ENCODE measurements around the gene KLK15.

The KLK15 gene

DNA sequence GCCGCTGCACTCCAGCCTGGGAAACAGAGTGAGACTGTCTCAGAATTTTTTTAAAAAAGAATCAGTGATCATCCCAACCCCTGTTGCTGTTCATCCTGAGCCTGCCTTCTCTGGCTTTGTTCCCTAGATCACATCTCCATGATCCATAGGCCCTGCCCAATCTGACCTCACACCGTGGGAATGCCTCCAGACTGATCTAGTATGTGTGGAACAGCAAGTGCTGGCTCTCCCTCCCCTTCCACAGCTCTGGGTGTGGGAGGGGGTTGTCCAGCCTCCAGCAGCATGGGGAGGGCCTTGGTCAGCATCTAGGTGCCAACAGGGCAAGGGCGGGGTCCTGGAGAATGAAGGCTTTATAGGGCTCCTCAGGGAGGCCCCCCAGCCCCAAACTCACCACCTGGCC is 39.7 kb upstream of the KLK15 start, which contains the start of gene KLK2:
Gene KLK2 (plus strand): TSS at position 384 of the 400 bp plus-strand sequence. CDS start 35 bp downstream, outside the sequence.
- no peak for ATAC-seq
- no peak for TF ChIP-seq SNAI2 (CRISPR knock-in tag; IDR thresholded peaks at IDR 0.05)
- no peak for TF ChIP-seq ZFP3 (CRISPR knock-in tag; IDR thresholded peaks at IDR 0.05)
- no peak for TF ChIP-seq ESRRG (CRISPR knock-in tag; IDR thresholded peaks at IDR 0.05)
- TF ChIP-seq, protein P1, sequence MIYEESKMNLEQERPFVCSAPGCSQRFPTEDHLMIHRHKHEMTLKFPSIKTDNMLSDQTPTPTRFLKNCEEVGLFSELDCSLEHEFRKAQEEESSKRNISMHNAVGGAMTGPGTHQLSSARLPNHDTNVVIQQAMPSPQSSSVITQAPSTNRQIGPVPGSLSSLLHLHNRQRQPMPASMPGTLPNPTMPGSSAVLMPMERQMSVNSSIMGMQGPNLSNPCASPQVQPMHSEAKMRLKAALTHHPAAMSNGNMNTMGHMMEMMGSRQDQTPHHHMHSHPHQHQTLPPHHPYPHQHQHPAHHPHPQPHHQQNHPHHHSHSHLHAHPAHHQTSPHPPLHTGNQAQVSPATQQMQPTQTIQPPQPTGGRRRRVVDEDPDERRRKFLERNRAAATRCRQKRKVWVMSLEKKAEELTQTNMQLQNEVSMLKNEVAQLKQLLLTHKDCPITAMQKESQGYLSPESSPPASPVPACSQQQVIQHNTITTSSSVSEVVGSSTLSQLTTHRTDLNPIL (CRISPR knock-in tag; IDR thresholded peaks at IDR 0.05; ENCODE audit: low read depth), result no peak

DNA sequence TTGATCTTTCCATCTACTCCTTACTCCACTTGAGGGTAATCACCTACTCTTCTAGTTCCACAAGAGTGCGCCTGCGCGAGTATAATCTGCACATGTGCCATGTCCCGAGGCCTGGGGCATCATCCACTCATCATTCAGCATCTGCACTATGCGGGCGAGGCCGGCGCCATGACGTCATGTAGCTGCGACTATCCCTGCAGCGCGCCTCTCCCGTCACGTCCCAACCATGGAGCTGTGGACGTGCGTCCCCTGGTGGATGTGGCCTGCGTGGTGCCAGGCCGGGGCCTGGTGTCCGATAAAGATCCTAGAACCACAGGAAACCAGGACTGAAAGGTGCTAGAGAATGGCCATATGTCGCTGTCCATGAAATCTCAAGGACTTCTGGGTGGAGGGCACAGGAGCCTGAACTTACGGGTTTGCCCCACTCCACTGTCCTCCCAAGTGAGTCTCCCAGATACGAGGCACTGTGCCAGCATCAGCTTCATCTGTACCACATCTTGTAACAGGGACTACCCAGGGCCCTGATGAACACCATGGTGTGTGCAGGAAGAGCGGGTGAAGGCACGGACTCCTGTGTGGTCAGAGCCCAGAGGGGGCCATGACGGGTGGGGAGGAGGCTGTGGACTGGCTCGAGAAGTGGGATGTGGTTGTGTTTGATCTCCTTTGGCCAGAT is 37.2 kb upstream of the KLK15 start:
- no peak for TF ChIP-seq PPARA (CRISPR knock-in tag; IDR thresholded peaks at IDR 0.05; ENCODE audit: borderline replicate concordance)
- no peak for TF ChIP-seq TOX (CRISPR knock-in tag; IDR thresholded peaks at IDR 0.05; ENCODE audit: borderline replicate concordance)
- TF ChIP-seq ARNTL (CRISPR knock-in tag; IDR thresholded peaks at IDR 0.05; ENCODE audit: borderline replicate concordance, low read depth), result no peak
- no peak for TF ChIP-seq CSDC2 (CRISPR knock-in tag; IDR thresholded peaks at IDR 0.05)
- no peak for TF ChIP-seq ZNF8 (CRISPR knock-in tag; IDR thresholded peaks at IDR 0.05)
- TF ChIP-seq GLIS3 (CRISPR knock-in tag; IDR thresholded peaks at IDR 0.05), result no peak
- peak; percentile 74 for ATAC-seq

DNA sequence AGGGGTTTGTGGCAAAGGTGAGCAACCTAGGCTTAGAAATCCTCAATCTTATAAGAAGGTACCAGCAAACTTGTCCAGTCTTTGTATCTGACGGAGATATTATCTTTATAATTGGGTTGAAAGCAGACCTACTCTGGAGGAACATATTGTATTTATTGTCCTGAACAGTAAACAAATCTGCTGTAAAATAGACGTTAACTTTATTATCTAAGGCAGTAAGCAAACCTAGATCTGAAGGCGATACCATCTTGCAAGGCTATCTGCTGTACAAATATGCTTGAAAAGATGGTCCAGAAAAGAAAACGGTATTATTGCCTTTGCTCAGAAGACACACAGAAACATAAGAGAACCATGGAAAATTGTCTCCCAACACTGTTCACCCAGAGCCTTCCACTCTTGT is 36.1 kb upstream of the KLK15 start:
- TF ChIP-seq, protein P2, sequence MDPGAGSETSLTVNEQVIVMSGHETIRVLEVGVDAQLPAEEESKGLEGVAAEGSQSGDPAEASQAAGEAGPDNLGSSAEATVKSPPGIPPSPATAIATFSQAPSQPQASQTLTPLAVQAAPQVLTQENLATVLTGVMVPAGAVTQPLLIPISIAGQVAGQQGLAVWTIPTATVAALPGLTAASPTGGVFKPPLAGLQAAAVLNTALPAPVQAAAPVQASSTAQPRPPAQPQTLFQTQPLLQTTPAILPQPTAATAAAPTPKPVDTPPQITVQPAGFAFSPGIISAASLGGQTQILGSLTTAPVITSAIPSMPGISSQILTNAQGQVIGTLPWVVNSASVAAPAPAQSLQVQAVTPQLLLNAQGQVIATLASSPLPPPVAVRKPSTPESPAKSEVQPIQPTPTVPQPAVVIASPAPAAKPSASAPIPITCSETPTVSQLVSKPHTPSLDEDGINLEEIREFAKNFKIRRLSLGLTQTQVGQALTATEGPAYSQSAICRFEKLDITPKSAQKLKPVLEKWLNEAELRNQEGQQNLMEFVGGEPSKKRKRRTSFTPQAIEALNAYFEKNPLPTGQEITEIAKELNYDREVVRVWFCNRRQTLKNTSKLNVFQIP (CRISPR knock-in tag; IDR thresholded peaks at IDR 0.05; ENCODE audit: borderline replicate concordance, low read depth), result no peak
- no peak for TF ChIP-seq ARNTL (CRISPR knock-in tag; IDR thresholded peaks at IDR 0.05; ENCODE audit: borderline replicate concordance, low read depth)
- no peak for TF ChIP-seq OSR1 (CRISPR knock-in tag; IDR thresholded peaks at IDR 0.05)
- no peak for TF ChIP-seq ISL1 (CRISPR knock-in tag; IDR thresholded peaks at IDR 0.05)
- TF ChIP-seq ZFP30 (CRISPR knock-in tag; IDR thresholded peaks at IDR 0.05), result no peak
- TF ChIP-seq, protein P1 (CRISPR knock-in tag; IDR thresholded peaks at IDR 0.05; ENCODE audit: low read depth), result no peak
- TF ChIP-seq RARB (CRISPR knock-in tag; IDR thresholded peaks at IDR 0.05), result no peak
- no peak for TF ChIP-seq ZNF565 (CRISPR knock-in tag; conservative IDR thresholded peaks at IDR 0.05; ENCODE audit: low read depth)
- TF ChIP-seq, protein P3, sequence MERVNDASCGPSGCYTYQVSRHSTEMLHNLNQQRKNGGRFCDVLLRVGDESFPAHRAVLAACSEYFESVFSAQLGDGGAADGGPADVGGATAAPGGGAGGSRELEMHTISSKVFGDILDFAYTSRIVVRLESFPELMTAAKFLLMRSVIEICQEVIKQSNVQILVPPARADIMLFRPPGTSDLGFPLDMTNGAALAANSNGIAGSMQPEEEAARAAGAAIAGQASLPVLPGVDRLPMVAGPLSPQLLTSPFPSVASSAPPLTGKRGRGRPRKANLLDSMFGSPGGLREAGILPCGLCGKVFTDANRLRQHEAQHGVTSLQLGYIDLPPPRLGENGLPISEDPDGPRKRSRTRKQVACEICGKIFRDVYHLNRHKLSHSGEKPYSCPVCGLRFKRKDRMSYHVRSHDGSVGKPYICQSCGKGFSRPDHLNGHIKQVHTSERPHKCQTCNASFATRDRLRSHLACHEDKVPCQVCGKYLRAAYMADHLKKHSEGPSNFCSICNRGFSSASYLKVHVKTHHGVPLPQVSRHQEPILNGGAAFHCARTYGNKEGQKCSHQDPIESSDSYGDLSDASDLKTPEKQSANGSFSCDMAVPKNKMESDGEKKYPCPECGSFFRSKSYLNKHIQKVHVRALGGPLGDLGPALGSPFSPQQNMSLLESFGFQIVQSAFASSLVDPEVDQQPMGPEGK (CRISPR knock-in tag; IDR thresholded peaks at IDR 0.05; ENCODE audit: borderline replicate concordance), result no peak
- no peak for TF ChIP-seq TCF4 (CRISPR knock-in tag; IDR thresholded peaks at IDR 0.05; ENCODE audit: borderline replicate concordance)
- TF ChIP-seq PPARA (CRISPR knock-in tag; IDR thresholded peaks at IDR 0.05; ENCODE audit: borderline replicate concordance), result no peak
- no peak for TF ChIP-seq ZFP3 (CRISPR knock-in tag; IDR thresholded peaks at IDR 0.05)
- TF ChIP-seq, protein P4, sequence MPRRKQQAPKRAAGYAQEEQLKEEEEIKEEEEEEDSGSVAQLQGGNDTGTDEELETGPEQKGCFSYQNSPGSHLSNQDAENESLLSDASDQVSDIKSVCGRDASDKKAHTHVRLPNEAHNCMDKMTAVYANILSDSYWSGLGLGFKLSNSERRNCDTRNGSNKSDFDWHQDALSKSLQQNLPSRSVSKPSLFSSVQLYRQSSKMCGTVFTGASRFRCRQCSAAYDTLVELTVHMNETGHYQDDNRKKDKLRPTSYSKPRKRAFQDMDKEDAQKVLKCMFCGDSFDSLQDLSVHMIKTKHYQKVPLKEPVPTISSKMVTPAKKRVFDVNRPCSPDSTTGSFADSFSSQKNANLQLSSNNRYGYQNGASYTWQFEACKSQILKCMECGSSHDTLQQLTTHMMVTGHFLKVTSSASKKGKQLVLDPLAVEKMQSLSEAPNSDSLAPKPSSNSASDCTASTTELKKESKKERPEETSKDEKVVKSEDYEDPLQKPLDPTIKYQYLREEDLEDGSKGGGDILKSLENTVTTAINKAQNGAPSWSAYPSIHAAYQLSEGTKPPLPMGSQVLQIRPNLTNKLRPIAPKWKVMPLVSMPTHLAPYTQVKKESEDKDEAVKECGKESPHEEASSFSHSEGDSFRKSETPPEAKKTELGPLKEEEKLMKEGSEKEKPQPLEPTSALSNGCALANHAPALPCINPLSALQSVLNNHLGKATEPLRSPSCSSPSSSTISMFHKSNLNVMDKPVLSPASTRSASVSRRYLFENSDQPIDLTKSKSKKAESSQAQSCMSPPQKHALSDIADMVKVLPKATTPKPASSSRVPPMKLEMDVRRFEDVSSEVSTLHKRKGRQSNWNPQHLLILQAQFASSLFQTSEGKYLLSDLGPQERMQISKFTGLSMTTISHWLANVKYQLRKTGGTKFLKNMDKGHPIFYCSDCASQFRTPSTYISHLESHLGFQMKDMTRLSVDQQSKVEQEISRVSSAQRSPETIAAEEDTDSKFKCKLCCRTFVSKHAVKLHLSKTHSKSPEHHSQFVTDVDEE (CRISPR knock-in tag; IDR thresholded peaks at IDR 0.05), result no peak
- TF ChIP-seq, protein P5, sequence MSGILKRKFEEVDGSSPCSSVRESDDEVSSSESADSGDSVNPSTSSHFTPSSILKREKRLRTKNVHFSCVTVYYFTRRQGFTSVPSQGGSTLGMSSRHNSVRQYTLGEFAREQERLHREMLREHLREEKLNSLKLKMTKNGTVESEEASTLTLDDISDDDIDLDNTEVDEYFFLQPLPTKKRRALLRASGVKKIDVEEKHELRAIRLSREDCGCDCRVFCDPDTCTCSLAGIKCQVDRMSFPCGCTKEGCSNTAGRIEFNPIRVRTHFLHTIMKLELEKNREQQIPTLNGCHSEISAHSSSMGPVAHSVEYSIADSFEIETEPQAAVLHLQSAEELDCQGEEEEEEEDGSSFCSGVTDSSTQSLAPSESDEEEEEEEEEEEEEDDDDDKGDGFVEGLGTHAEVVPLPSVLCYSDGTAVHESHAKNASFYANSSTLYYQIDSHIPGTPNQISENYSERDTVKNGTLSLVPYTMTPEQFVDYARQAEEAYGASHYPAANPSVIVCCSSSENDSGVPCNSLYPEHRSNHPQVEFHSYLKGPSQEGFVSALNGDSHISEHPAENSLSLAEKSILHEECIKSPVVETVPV (CRISPR knock-in tag; IDR thresholded peaks at IDR 0.05), result no peak

More for the DNA sequence above, 36.1 kb upstream of the KLK15 start:
- no peak for ATAC-seq
